Dermis blood vessel endothelial cell (primary cell): ENCODE results near the gene PTPRE. TPM values are rescaled to one million over a fixed set of nuclear protein-coding genes. Genes with fewer than 3 reads are reported as not detected.
A peak's percentile ranks its signal among the peaks of the same experiment; 100 is the strongest.

ENCODE experiments used
- DNase-seq: peaks from one replicate; pipeline ENCODE4 v3.0.0; 2010
- total RNA-seq: library from RNA; depleted of rRNA; stranded (reverse); fragments of >200 nt; gene quantifications from 2 replicates; pipeline ENCODE4 v1.2.3, GENCODE V29; 2014

Gene PTPRE
- total RNA-seq, 1 donor from 2014 or later = 178 TPM

DNA sequence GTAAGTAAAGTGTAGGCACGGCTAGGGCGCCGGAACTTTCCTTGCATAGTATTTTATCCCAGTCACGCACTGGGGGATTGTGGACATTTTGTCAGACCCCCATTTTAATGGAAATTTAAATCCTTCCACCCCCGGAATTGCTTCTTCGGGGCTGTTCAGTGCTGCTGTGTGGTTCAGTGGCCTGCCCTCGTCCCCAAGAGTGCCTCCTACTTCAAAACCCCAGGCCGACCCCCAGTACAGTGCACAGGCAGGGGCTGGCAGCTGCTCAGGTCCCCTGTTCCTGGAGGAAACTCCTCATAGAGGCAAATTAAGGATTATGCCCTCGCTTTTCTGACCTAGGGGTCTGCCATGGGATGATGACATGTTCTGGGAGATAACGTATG lies 94.5 kb downstream of the PTPRE start:
- DNase-seq = no peak

DNA sequence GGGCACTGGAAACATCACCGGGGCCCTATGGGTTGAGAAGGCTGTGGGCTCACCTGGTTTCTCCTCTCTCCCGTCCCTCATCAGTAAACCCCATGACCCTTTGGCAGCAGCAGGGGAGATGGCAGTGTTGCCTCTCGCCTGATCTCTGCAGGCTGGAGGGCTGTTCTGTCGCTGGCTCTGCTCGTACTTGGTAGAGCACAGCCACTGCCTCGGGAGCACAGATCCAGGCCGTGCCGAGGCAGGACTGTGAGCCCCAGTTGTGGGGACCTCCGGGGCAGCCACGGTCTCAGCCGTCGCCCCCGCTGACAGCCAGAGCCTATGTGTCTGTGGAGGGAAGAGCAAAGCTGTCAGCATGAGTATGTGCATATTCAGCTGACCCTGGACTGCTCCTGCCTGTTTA lies 94.9 kb downstream of the PTPRE start:
- DNase-seq = no peak

DNA sequence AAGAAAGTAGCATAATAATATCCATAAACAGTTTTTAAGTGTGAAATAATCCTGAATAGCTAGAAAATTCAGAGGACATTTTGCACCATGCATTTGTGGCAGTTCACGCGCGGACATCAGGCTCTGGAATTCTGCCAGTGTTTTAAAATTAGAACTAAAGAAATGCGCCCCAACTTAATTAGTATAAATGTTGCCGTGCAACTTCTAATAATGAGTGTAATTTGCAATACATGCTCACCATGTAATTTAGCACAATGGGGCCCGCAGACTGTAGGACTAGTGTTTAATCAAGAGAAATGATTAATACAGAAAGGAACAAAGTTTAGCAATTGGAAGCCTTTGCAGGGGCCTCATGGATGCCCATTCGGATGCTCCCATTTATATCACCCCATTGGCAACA lies 96.6 kb downstream of the PTPRE start:
- no peak for DNase-seq

DNA sequence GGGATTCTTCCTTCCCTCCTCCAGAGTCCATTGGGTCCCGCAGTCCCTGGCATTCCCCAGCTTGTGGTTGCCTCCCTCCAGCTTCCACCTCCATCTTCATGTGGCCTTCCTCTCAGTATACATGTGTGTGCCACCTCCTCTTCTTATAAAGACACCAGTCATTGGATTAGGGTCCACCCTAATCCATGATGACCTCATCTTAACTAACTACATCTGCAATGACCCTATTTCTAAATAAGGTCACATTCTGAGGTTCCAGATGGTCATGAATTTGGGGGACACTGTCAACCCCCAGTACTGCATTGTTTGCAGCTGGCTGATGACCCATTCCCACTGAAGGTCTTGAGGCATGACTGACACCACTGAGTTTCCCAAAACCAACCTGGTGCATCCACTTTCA lies 99.0 kb downstream of the PTPRE start:
- no peak for DNase-seq

DNA sequence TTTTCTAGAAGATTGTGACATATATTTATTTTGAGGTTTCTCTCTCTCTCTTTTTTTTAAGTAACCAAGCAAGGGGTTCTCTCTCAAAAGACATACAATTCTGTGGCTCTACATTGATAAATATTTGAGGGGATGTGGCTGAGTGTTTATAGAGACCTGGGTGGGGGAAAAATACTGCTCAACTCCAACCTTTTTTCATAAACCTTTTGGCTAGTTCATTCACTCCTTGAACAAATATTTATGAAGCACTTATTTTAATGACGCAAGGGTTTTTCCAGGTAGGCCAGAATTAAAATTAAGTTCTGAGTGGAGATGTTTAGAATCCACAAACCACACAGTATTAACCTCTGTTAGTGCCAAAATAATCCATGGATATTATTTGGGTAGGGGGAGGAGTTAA lies 100.2 kb downstream of the PTPRE start:
- no peak for DNase-seq

DNA sequence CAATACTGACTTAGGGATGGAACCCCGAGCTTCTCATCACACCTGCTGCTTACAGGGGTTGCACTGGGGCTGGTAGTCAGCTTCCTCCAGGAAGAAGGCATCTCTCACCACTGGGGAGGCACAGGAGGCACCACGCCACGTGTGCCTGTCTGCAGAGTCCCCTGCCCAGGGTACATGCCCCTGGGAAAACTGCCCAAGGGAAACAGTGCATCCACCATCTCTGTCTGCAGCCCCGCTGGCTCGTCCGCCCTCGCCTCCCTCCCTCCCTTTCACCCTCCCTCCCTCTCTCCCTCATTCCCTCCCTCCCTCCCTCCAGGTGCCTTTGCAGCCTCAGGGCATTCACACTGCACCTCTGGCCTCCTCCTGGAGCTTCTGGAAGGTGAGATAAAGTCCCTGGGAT lies 101.1 kb downstream of the PTPRE start:
- DNase-seq = no peak

DNA sequence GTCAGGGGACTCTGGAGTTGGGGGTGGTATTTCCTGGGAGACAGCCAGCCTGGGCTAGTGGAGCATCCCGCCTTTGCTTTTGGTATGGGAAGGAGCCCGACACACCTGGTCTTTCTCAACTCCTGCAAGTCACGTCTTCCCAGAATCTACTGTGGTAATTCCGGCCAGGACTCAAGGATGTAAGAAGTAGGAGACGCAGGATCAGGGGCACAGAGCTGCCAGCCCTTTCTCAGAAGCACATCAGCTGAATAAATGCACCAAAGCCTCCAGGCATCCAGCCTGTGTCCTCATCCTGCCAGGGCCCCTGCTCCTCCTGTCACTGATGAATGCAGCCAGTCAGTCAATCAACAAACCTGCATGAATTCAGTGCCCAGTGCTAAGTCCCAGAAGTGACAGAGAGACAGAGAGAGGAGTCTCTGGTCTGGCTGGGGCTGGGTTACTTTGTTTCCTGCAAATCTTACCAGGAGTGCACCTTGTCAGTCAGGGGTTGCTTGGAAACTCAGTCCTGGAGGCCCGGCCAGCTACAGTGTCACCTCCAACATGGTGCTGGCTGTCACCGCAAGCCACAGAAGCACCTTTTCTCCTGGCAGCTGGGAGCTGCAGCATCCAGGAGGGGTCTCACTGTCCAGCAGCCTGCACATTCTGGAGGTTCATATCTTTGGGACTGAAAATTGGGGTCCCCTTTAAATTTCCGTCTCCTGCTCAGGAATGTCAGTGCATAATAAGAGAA lies 101.8 kb downstream of the PTPRE start:
- DNase-seq = no peak

DNA sequence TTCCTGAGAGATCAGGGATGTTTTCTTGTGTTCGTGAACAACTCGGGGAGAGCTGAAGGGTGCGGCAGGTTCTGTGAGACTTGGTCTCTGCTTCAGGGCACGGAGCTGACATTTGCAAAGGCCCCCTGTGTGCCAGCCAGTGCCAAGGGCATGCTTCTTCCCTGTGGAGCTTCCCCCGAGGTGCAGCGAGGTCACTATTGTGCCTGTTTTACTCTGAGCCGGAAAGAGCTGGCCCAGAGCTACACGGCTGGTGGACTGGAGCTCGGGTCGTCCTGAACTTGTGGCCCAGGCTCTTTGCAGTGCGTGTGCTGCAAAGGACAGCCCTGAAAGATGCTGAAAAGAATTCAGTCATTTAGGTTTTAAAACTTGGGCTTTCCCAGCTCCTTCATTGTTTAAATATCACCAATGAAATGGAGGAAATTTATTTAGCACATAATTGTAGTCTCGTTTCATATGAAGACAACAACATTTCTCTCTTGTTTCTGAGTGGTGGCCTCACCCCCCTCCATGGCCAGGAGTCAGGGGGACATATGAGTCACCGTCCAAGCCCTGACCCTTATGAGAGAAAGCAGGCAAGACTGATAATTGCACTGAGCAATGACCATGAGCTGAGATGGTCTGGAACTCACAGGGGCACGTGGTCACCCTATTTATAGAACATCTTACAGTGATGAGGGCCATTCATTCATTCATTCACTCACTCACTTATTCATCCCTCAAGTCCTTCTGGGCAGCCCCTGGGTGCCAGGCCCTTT lies 102.6 kb downstream of the PTPRE start:
- DNase-seq = peak; percentile 70

DNA sequence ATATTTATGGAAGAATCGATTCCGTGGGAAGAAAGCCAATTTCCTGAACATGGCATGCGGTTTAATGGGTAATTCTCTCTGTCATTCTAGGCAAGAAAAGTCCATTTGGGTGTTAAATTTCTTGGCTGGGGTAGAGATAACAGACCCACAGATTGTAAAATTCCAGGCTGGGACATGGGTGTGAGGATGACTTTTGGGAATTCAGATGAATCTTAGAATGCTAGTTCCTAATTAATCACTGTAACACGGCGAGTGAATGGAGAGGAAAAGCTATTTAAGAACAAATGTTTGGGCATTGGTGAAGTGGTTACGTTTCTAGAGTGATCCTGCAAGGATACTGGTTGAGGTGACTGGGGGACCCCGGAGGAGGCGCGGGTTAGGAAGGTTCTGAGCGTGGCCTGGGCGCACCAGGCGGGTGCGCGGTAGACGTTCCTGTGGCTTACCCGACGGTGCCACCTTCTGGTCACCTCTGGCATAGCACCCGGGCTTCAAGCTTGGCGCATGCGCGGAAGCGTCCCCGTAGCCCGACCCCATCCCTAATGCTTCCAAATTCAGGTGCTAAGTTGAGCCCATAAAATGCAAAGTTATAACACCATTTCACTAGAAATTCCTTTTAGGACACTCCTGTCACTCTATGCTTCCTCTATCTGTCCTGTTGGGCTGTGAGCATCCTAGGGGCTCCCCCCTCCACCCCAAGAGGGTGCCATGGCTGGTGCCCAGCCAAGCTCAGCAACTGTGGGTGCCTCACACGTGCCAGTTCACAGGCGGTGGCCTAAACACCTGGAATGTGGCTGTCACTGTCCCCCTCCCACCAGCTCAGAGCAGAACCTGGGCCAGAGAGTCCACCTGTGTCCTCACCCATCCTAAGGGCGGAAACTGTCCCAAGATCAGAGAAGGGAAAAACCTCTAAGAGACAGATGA lies 104.4 kb downstream of the PTPRE start:
- DNase-seq = peak; percentile 79

DNA sequence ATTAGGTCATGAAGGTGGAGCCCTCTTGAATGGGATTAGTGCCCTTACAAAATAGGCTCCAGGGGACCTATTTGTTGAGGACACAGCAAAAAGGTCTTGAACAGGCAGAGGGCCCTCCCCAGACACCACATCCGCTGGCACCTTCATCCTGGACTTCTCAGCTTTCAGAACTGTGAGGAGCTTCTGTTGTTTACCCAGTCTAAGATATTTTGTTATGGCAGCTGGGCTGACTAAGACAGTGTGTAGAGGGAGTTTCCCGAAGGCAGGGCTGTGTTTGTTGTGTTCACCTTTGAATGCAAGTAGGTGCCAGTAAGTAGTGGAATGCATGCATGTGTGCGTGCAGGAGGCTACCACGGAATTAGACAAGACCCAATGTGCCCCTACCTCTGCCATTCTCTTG lies 106.7 kb downstream of the PTPRE start:
- DNase-seq = peak; percentile 52

DNA sequence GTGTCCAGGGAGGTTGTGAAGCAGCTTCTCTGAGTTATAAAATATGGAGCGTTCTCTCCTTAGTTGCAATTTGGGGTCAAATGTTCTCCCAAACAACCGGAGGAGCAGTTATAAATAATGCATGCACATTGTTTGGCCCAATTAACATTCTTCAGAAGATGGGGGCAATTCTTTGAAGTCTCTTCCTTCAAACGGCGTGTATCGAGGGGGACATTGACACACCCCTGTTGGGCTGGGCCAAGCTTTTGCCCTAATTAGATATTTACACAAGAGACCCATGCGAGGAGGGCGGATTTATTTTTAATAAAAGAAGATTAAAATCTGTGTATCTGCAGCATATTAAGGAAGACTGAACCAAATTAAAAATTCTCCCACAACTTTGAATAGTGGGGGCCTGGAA lies 107.3 kb downstream of the PTPRE start:
- no peak for DNase-seq

DNA sequence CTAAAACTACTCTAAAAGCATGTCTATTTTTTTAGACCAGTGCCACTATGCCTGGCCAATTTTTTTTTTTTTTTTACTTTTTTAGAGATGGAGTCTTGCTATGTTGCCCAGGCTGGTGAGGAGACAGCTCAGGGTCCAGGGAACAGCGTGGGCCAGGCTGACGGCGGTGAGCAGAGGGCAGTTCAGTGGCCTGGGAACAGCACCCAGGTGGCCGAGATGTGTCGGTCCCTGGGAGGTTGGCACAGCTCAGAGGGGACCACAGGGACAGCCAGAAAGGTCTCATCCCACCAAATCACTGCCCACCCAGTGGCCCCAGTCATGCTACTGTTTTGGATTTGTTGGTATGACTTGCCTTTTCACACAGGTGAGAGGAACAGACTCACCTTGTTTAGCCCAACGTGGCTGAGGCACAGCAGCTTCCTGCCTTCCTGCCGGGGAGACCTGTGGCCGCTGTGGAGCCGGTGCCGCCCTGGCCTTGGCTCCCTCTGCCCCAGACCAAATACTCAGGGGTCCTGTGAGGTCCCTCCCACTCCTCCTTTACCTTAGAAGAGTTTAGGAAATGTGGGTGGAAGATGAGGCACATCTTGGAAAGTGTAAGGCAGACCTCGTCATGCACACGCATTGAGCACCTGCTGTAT lies 109.6 kb downstream of the PTPRE start:
- DNase-seq = no peak

DNA sequence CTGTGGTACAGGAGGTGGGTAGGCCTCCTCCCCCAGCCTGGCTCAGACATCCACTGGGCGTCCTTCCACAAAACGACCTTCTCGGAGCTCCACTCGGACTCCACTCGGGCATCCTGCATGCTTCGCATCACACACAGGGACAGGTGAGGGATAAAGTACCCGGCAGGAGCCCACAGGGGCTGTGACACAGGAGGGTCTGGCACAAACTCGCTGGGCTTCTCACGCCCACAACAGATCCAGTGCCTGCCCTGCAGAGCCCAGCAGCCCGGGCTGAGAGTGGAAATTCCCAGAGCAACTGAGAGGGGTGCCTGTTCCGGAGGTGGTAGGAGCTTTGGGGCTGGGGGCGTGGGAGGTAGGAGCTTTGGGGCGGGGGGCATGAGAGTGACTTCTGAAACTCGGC lies 110.9 kb downstream of the PTPRE start:
- DNase-seq = no peak

DNA sequence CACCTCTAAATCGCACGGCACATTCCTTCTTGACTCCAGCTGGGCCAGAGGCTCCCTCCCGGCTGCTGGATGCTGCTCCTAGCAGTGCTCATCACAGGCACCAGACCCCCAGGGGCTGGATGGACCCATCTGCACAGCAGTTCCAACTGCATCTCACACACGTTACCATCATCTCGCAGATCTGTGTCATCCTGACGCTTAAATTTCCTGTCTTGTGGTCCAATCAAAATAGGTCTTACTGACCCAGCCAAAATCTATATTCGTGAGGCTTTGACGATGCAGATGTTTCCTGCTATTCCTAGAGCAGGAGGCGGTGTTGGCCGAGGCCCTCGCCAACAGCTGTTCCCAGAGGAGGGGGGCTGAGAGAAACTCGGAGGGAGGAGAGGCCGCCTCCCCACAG lies 111.3 kb downstream of the PTPRE start:
- DNase-seq = peak; percentile 92

DNA sequence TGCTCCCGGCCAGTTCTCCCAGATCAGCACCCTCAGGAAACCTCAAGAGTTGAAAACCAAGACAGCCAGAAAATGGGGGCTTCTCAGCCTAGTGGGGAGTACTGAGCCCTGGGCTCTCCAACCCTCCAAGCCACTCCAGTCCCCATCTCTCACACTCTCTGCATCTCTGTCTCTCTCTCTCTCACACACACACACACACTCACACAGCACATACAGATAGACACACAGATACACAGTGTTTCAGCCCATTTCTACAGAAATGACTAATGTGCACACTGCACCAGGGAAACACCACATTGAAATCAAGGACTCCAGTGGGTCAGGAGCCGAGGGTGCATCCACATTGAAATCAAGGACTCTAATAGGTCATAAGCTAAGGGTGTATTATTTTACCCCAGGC lies 111.8 kb downstream of the PTPRE start:
- DNase-seq = no peak

DNA sequence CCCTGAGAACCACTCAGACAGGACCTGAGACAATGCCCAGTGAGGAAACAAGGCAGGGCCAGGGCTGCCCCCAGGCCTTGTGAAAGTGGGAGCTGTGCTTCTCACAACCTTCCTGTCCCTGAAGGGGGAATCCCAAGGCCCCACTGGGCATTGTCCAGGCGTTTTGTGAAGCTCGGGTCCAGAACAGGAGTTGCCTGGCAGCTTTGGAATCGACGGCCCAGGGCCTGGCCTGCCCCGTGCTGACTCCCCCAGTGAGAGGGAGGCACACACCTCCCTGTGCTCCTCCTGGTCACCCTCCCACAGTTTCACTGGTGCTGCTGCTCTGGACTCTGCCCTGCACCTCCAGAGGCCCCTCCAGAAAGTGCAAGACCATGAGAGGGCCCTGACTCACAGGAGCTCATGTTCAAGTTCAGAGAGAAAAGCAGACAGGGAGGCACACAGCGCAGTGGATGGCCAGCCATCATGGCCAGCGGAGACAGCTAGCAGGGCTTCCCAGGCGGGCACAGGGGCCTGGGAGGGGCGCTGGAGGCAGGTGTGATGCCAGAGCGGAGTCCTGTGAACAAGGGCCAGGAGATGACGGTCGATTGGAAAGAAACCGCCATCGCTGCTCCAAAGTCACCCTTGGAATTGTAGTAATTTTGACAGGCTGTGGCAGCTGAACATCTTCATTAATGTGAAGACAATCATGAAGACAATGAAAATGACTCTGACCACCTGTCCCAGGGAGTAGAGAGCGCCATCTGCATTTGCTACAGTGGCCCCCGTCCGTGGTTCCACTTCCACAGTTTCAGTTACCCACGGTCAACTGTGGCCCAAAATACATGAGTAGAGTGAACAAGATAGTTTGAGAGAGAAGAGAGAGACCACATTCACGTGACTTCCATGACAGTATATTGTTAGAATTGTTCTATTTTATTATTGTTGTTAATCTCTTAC lies 115.6 kb downstream of the PTPRE start:
- DNase-seq = no peak

DNA sequence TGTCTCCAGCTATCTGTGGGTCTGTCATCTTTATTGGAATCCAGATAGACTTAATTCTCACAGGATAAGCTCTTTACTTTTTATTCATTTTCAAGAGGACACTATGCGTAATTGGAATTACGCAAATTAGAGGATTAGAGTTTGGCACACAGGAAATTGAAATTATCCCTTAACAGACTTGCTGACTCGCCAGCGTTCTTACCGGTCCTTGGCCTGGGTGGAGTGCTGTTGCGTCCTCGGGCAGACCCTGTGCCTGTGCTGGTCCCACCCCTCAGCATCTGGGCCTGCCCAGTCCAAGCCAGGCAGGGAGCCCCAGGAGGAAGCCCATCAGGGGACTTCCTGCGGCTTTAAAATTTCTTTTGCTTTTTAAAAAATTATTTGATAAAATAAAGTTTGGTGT lies 117.5 kb downstream of the PTPRE start:
- no peak for DNase-seq

DNA sequence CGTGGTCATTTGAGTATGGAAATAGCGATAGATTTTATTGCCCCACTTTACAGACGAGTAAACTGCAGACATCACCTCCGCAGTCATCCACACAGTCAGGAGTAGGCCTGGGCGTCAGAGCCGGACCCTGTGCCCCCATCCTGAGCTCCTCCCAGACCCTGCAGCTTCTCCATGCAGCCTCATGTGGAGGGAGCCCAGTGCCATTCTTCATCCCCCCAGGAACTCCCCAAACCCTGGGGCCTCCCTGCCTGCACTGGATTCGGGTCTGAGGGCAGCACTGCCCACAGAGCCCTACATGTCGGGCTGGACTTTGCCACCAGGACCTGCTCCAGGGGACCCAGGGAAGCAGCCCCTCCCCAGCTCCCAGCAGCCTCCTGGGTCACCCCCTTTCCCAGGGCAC lies 118.5 kb downstream of the PTPRE start:
- DNase-seq = no peak

DNA sequence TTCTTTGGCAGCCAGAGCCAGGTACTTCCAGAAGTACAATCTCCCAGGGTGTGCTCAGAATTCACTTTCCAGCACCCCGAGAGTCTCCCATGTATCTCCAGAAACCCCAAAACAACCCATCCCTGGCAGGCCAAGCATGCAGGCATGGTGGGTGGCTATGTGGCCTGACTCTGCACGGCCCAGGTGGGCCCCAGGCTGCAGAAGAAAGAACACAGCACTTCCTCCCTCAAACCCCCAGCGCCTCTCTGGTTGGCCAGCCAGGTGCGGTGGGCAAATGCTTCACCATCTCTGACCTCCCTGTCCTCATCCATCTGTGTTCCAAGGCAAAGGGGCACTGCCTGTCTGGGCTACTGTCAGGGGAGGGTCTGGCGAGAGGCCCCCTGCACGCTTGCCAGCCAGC lies 119.0 kb downstream of the PTPRE start:
- DNase-seq = no peak

DNA sequence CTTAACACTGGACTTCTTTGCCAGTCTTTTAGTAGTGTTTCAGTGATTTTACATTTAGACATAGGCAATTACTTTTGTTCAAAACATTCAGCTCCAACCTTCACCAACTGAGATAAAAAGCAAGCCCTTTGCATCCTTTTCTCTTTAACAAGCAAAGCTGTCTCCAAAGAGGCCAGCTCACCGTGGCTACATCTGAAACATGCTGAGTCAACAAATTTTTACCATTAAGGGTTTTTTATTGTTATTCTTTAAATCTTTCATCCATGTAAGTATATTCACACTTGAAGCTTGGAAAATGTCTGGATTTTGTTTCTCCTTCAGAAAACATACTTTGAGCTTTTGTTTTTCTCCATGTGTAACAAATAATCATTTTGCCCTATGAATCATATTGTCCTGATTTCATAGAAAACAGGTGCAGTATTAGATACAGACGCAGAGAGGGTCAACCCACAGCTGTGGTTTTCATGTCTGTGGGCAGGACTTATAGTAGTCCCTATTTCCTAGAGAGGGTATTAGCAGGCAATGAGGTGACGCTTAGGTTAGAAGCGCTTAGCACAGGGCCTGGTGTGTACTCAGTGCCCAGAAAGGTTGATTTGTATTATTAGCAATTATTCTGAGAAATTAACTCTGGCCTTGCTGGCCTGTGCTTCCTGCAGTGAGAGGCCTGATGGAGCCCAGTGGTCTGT lies 119.9 kb downstream of the PTPRE start:
- DNase-seq = peak; percentile 68

DNA sequence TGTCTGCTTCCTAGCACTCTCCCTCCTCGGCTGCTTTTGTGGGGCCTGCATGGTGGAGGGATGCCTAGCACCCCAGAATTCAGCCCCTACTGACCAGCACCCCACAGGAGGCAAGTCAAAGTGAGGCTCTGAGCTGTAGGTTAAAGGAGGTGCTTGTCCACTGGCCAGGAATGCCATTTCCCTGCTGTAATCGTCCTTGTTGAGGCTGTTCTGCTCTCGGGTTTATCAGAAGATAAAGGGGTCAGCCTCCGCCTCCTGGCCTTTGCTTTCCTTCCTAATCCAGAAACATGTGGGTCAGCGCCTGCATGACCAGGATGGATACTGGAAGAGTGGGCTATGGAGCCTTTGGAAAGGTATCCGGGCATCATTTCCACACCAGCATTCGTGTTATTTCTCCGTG lies 120.4 kb downstream of the PTPRE start:
- no peak for DNase-seq
